GM13976 (cell line): ENCODE data around the gene SYT12.
A peak's percentile ranks its signal among the peaks of the same experiment; 100 is the strongest.

Experiments used
- DNase-seq: peaks from one replicate; pipeline ENCODE4 v3.0.0; 2012; ENCODE audit warnings: low spot score
- in situ Hi-C: fragments of 300-500 bp; cut with MboI; formaldehyde crosslinking; loops from one replicate; pipeline ENCODE4 v1.12.0; 2022; ENCODE audit warnings: low sequenced_read_pairs, mixed read lengths, inconsistent platforms; ENCODE audit not compliant: unreplicated experiment
- TF ChIP-seq, protein P1 (sequence below): IDR thresholded peaks from 2 replicates; pipeline ENCODE4 v1.5.1; 2012; ENCODE audit warnings: borderline replicate concordance, mild to moderate bottlenecking; ENCODE audit not compliant: insufficient read depth; ENCODE audit errors: extremely low read depth, missing control alignments, control extremely low read depth

The SYT12 gene, protein sequence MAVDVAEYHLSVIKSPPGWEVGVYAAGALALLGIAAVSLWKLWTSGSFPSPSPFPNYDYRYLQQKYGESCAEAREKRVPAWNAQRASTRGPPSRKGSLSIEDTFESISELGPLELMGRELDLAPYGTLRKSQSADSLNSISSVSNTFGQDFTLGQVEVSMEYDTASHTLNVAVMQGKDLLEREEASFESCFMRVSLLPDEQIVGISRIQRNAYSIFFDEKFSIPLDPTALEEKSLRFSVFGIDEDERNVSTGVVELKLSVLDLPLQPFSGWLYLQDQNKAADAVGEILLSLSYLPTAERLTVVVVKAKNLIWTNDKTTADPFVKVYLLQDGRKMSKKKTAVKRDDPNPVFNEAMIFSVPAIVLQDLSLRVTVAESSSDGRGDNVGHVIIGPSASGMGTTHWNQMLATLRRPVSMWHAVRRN

DNA sequence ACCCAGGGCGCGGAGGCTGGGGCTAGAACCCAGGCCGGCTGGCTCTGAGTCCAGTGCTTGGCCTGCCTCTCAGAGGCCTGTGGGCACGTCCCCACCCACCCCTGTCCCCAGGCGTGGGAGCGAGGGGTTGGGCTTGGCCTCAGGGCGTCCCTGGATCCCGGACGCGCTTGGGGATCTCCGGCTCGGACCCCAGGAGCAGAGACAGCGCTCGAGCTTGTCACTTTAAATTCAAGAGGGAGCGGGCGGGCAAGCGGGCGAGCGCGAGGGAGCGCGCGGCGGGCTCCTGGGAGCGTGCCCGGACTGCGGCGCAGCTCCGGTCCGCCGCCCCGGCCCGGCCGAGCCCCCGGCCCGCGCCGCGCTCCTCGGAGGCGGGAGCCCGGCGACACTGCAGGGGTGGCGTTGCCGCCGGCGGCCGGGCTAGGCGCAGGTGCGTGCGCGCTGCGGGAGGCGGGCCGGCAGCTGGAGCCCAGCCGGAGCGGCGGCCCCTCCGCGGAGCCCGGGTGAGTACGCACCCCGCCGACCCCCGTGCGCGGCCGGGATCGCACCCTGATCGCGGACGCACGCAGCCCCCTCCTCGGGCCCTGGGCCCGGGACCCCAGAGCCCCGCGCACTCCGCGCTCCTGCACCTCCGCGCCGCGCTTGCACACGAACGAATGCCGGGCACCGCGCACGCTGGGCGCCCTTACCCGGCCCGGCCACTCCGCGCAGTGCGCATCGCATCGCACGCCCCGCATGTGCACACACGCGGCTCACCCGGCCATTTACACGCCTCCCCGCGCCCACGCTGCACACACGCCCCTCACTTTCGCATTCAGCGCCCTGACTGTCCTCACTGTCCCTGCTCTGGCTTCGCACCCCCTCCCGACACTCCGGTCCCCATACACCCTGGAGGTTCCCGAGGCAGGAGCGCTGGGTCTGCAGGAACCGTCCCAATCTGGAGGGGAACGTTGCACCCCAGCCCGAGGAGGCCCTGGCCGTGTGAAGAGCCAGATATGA lies at the start of gene SYT12:
SYT12 (plus strand) TSS at position 174 of the 996 bp plus-strand sequence. CDS start 7,011 bp downstream, outside the sequence.
- no peak for DNase-seq
- TF ChIP-seq, protein P1, sequence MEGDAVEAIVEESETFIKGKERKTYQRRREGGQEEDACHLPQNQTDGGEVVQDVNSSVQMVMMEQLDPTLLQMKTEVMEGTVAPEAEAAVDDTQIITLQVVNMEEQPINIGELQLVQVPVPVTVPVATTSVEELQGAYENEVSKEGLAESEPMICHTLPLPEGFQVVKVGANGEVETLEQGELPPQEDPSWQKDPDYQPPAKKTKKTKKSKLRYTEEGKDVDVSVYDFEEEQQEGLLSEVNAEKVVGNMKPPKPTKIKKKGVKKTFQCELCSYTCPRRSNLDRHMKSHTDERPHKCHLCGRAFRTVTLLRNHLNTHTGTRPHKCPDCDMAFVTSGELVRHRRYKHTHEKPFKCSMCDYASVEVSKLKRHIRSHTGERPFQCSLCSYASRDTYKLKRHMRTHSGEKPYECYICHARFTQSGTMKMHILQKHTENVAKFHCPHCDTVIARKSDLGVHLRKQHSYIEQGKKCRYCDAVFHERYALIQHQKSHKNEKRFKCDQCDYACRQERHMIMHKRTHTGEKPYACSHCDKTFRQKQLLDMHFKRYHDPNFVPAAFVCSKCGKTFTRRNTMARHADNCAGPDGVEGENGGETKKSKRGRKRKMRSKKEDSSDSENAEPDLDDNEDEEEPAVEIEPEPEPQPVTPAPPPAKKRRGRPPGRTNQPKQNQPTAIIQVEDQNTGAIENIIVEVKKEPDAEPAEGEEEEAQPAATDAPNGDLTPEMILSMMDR: no peak
- in situ Hi-C loops: no loop called here

DNA sequence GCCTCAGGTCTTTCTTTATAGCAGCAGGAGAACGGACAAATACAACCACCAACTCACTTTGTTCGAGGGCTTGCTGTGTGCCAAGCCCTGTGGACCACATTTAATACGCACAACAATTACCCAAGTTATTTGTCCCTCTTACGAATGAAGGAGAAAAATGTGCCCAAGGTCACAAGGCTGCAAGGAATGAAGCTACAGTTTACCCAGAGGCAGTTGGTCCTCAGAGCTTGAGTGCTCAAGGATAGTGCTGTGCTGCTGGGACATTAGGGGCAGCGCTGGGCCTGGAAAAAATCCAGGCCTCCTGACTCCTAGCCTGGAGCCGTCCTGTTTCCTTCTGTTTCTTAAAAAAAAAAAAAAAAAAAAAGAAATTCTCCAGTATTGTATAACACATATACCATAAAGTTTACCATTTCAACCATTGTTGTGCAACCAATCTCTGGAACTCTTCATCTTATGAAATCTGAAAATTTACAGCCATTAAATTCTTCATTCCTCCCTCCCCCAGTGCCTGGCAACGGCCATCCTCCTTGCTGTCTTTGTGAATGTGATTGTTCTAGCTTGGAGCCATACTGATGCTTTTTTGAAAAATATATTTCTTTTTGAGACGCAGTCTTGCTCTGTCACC lies 48.9 kb upstream of the SYT12 start:
- in situ Hi-C loops: no loop called here
- TF ChIP-seq, protein P1: no peak
- no peak for DNase-seq

DNA sequence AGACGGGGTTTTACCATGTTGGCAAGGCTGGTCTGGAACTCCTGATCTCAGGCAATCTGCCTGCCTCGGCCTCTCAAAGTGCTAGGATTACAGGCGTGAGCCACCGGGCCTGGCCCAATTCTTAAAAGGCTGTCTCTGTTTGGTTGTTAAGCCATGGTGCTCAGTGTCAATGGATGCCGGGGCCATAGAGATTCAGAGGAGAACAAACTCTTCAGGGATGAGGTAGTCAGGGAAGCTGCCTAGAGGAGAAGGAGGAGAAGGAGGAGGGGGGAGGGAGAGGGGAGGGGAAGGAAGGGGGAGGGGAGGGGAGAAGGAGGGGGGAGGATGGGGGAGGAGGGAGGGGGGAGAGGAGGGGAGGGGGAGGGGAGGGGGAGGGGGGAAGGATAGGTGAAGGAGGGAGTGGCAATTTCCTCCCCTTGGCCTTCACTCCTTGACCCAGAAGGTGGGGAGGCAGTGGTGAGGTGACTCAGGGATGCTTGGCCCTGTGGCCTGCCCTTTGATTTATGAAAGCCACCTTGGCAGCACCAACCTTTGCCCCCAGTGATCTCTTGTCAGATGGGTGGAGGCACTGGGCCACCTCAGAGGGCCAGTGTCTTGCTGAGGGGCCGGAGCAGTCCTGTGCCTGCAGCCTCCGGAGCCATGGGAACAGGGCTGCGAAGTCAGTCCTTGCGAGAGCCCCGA lies 48.1 kb upstream of the SYT12 start, which contains the start of gene C11orf86:
C11orf86 (plus strand) TSS at position 581 of the 681 bp plus-strand sequence; CDS start at position 640, 59 bp downstream.
- in situ Hi-C loops: no loop called here
- no peak for DNase-seq
- TF ChIP-seq, protein P1: no peak

DNA sequence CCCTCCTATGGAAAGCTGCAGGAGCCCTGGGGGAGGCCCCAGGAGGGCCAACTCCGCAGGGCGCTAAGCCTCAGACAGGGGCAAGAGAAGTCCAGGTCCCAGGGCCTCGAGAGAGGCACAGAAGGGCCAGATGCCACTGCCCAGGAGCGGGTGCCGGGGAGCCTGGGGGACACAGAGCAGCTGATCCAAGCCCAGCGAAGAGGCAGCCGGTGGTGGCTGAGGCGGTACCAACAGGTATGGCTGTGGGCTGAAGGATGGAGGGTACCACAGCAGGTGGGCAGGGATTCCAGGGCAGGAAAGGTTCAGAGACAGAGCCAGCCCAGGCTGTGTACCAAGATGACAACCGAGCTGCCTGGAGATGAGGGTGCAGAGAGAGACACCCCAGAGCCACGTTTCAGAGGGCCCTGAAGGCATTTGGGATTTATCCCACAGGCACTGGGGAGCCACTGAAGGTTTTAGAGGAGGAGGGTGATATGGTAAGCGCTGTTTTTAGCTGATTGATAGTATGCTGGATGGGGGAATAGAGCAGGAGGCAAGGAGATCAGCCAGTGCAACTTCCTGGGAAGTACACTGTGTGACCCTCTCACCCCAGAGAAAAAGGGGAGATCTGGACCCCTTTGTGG lies 47.4 kb upstream of the SYT12 start:
- no peak for DNase-seq
- in situ Hi-C loops: no loop called here
- TF ChIP-seq, protein P1: no peak

DNA sequence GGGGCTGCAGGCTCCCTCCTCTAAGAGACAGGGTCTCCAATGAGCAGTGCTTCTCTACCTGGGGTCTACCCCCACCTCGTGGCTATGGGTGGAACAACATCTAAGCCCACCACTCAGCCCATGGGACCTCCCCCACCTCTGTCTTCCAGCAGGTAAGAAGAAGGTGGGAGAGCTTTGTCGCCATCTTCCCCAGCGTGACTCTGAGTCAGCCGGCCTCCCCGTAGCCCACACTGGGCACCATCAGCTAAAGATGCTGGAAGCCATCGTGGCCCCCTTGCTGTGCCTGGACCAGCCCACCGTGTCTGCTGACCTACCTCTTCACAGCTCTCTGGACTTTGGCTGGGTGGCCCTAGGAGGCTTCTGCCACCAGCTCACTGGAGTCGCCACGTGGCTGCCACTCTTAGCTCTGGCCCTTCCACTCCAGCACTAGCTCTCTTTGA lies 46.9 kb upstream of the SYT12 start:
- in situ Hi-C loops: no loop called here
- peak; percentile 63 for DNase-seq
- TF ChIP-seq, protein P1: no peak
